GM23338 (cell line): ENCODE data around the gene DHX32.

Experiments used
- CTCF ChIP-seq, 2 experiments: fragments of 200-600 bp in 1 of 2; sonication (generic) in 1 of 2; conservative IDR thresholded peaks; 2 replicates each; pipeline versions ENCODE4 v1.5.1 to v1.6.1; 2016 to 2017; ENCODE audit warnings: antibody characterized with exemption in 2 of 2, low read depth in 2 of 2, mild to moderate bottlenecking in 2 of 2, moderate library complexity in 1 of 2
- ETS1 ChIP-seq: IDR thresholded peaks from 2 replicates; pipeline ENCODE4 v1.6.1; 2016; ENCODE audit warnings: antibody characterized with exemption
- EZH2 ChIP-seq: fragments of 200-600 bp; sonication (generic); IDR thresholded peaks from one replicate; pipeline ENCODE4 v1.8.0; 2017; ENCODE audit warnings: antibody characterized with exemption, mild to moderate bottlenecking, low read depth; ENCODE audit not compliant: unreplicated experiment
- EZH2phosphoT487 ChIP-seq: fragments of 200-600 bp; sonication (generic); IDR thresholded peaks from one replicate; pipeline ENCODE4 v1.8.1; 2018; ENCODE audit warnings: antibody characterized with exemption; ENCODE audit not compliant: unreplicated experiment
- JUNB ChIP-seq: IDR thresholded peaks from one replicate; pipeline ENCODE4 v1.6.1; 2016; ENCODE audit warnings: antibody characterized with exemption; ENCODE audit not compliant: unreplicated experiment
- POLR2AphosphoS5 ChIP-seq: IDR thresholded peaks from 2 replicates; pipeline ENCODE4 v1.6.1; 2016; ENCODE audit warnings: antibody characterized with exemption, low read depth
- REST ChIP-seq: IDR thresholded peaks from one replicate; pipeline ENCODE4 v1.6.1; 2018; ENCODE audit warnings: antibody characterized with exemption; ENCODE audit not compliant: unreplicated experiment
- ZNF331 ChIP-seq: fragments of 250-450 bp; sonication (Bioruptor Pico); IDR thresholded peaks from 2 replicates; pipeline ENCODE4 v1.5.0; 2020; ENCODE audit warnings: low read depth, mild to moderate bottlenecking, moderate library complexity
- ZNF462 ChIP-seq: fragments of 250-450 bp; sonication (Bioruptor Pico); IDR thresholded peaks from 2 replicates; pipeline ENCODE4 v1.5.0; 2020; ENCODE audit warnings: mild to moderate bottlenecking, moderate library complexity

- TF ChIP-seq ZNF331 (CRISPR knock-in tag): no peak
- no peak for TF ChIP-seq CTCF (conservative IDR thresholded peaks at IDR 0.05; ENCODE audit: low read depth in 2 of 2)
- TF ChIP-seq POLR2AphosphoS5: no peak
- TF ChIP-seq EZH2: no peak
- no peak for TF ChIP-seq REST
- TF ChIP-seq EZH2phosphoT487: no peak
- TF ChIP-seq JUNB: no peak
- TF ChIP-seq ETS1: no peak
- no peak for TF ChIP-seq ZNF462 (CRISPR knock-in tag)
These were observed 28.6 kb downstream of the DHX32 start for GRCh38 chr10:125852487-125852886.
